ENCODE results near the gene ADAM15.

DNA sequence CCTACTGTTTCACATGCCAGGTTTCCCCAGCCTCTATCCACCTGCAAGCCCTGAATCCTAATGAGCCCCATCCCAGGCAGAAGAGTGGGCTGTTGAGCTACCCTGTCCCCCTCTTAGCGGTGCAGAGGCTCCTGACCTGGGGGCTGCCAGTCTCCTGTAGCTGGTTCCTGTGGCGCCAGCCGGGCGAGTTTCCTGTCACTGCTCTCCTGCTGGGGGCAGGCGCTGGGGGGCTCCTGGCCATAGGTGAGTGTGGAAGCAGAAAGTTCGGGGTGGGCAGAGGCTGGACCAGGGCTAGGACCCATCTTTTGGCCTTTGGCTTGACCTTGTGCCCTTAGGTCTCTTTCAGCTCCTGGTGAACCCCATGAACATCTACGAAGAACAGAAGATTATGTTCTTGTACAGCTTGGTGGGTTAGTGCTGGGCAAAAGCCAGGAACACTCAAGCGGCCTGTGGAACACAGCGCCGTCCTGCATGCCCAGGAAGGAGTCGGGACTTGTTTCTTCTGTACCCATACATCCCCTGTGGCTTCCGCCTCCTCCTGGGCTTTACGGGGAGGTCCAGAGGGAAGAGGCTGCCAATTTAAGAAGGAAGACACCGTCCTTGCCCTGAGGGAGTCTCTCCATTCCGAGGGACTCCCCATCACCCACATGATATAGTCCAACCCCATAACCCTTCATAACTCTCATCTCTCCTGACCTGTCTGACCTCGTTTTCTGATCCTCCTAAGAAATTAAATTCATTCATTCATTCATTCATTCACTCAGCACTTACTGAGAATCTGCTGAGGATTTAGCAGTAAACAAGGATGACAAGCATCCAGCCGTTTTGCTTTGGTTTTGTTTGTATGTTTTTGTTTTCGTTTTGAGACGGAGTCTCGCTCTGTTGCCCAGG is 16.6 kb upstream of the ADAM15 start:
- TF ChIP-seq, protein P1, sequence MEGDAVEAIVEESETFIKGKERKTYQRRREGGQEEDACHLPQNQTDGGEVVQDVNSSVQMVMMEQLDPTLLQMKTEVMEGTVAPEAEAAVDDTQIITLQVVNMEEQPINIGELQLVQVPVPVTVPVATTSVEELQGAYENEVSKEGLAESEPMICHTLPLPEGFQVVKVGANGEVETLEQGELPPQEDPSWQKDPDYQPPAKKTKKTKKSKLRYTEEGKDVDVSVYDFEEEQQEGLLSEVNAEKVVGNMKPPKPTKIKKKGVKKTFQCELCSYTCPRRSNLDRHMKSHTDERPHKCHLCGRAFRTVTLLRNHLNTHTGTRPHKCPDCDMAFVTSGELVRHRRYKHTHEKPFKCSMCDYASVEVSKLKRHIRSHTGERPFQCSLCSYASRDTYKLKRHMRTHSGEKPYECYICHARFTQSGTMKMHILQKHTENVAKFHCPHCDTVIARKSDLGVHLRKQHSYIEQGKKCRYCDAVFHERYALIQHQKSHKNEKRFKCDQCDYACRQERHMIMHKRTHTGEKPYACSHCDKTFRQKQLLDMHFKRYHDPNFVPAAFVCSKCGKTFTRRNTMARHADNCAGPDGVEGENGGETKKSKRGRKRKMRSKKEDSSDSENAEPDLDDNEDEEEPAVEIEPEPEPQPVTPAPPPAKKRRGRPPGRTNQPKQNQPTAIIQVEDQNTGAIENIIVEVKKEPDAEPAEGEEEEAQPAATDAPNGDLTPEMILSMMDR (conservative IDR thresholded peaks at IDR 0.05; ENCODE audit: low read depth, low read length) = no peak
- no peak for TF ChIP-seq EZH2 (IDR thresholded peaks at IDR 0.05; ENCODE audit: borderline replicate concordance, low read depth, low read length, poor library complexity, severe bottlenecking)
